ENCODE data around the gene UTP14C. TPM values are rescaled to one million over a fixed set of nuclear protein-coding genes. Genes with fewer than 3 reads are reported as not detected.

UTP14C gene
- total and polyA plus RNA-seq, 2 experiments from 2014 or later: 5.7 to 12.4 TPM

GRCh38 chr13:52010890-52011631 is 13.4 kb upstream of the UTP14C start, which contains the start of gene ATP7B:
Gene ATP7B, minus strand, starts transcription at chr13:52011450. Its CDS starts 113 bp downstream, at chr13:52011337.
- H3K4me2 ChIP-seq (ENCODE audit: unreplicated experiment): peak within 1 kb of the TSS; percentile 90
- peaks cover 9% of the 10 kb centered on the region for H3K4me1 ChIP-seq (ENCODE audit: insufficient read depth)
- H3K27me3 ChIP-seq (replicated peaks; ENCODE audit: insufficient read depth): peaks cover 22% of the 10 kb centered on the region
- TF ChIP-seq EZH2phosphoT487 (IDR thresholded peaks at IDR 0.05; ENCODE audit: insufficient read depth, low read depth) (no peak), EZH2 (IDR thresholded peaks at IDR 0.05; ENCODE audit: insufficient read depth, poor library complexity, severe bottlenecking) (peak; percentile 70)
- no peaks in the 10 kb centered on the region for H4K20me1 ChIP-seq (ENCODE audit: insufficient read depth)
- H3K79me2 ChIP-seq (ENCODE audit: insufficient read depth): peaks cover 38% of the 10 kb centered on the region
- peak within 1 kb of the TSS; percentile 95 for H3K9ac ChIP-seq
- H3F3A ChIP-seq (ENCODE audit: insufficient read depth): no peaks in the 10 kb centered on the region
- in situ Hi-C loops (cut with MboI): no loop called here
- WGBS, 2 experiments (ENCODE audit: low coverage in 1 of 2, low lambda C conversion rate in 2 of 2, missing lambda C conversion rate in 2 of 2): 6% methylated on average over 39 to 40 of the region's 46 CpGs
- no peaks in the 10 kb centered on the region for H3K9me2 ChIP-seq (ENCODE audit: insufficient read depth)
- peak within 1 kb of the TSS; percentile 94 for H3K4me3 ChIP-seq
- no peaks in the 10 kb centered on the region for H3K36me3 ChIP-seq (ENCODE audit: low read depth)
- peak within 1 kb of the TSS; percentile 97 for H2AFZ ChIP-seq
- DNase-seq: peak; percentile 42
- H3K9me3 ChIP-seq (ENCODE audit: low read depth): no peaks in the 10 kb centered on the region
- H3K27ac ChIP-seq: peak within 1 kb of the TSS; percentile 64

- 1% methylated on average over 61 to 78 of the region's 82 CpGs for WGBS, 2 experiments (ENCODE audit: low coverage in 1 of 2, low lambda C conversion rate in 2 of 2, missing lambda C conversion rate in 2 of 2)
- in situ Hi-C loops (cut with MboI): no loop called here
These were observed 12.6 kb upstream of the UTP14C start, which contains the start of gene ALG11 for GRCh38 chr13:52011632-52012511. Gene ALG11, plus strand, starts transcription at chr13:52012398. Its CDS starts 21 bp downstream, at chr13:52012419.

GRCh38 chr13:52012512-52012836 is 12.0 kb upstream of the UTP14C start:
- Histone ChIP-seq H3K79me2 (ENCODE audit: insufficient read depth) (peaks cover 51% of the 10 kb centered on the region), H3K27me3 (replicated peaks; ENCODE audit: insufficient read depth) (peaks cover 22% of the 10 kb centered on the region), H3K9me3 (ENCODE audit: low read depth) (no peaks in the 10 kb centered on the region), H3K4me3 (peak overlapping the region; percentile 94), H3K9ac (peak overlapping the region; percentile 95), H2AFZ (peak overlapping the region; percentile 89), H3K27ac (peak overlapping the region; percentile 64), H3K4me2 (ENCODE audit: unreplicated experiment) (peak overlapping the region; percentile 90), H4K20me1 (ENCODE audit: insufficient read depth) (no peaks in the 10 kb centered on the region), H3K36me3 (ENCODE audit: low read depth) (no peaks in the 10 kb centered on the region), H3F3A (ENCODE audit: insufficient read depth) (no peaks in the 10 kb centered on the region), H3K9me2 (ENCODE audit: insufficient read depth) (no peaks in the 10 kb centered on the region), H3K4me1 (ENCODE audit: insufficient read depth) (peaks cover 9% of the 10 kb centered on the region)
- DNase-seq: no peak
- TF ChIP-seq EZH2 (IDR thresholded peaks at IDR 0.05; ENCODE audit: insufficient read depth, poor library complexity, severe bottlenecking): no peak
- TF ChIP-seq EZH2phosphoT487 (IDR thresholded peaks at IDR 0.05; ENCODE audit: insufficient read depth, low read depth): no peak
- WGBS, 2 experiments (ENCODE audit: low coverage in 1 of 2, low lambda C conversion rate in 2 of 2, missing lambda C conversion rate in 2 of 2): 0 to 1% methylated on average over 8 of the region's 8 CpGs
- in situ Hi-C loops (cut with MboI): no loop called here

More at GRCh38 chr13:52011632-52012511, 12.6 kb upstream of the UTP14C start, which contains the start of gene ALG11:
- Histone ChIP-seq H3K4me3 (peak within 1 kb of the TSS; percentile 94), H3K9me2 (ENCODE audit: insufficient read depth) (no peaks in the 10 kb centered on the region), H2AFZ (peak within 1 kb of the TSS; percentile 97), H4K20me1 (ENCODE audit: insufficient read depth) (no peaks in the 10 kb centered on the region), H3K4me1 (ENCODE audit: insufficient read depth) (peaks cover 9% of the 10 kb centered on the region), H3K9me3 (ENCODE audit: low read depth) (no peaks in the 10 kb centered on the region), H3K9ac (peak within 1 kb of the TSS; percentile 95), H3K4me2 (ENCODE audit: unreplicated experiment) (peak within 1 kb of the TSS; percentile 90), H3K27ac (peak within 1 kb of the TSS; percentile 64), H3K79me2 (ENCODE audit: insufficient read depth) (peaks cover 46% of the 10 kb centered on the region), H3F3A (ENCODE audit: insufficient read depth) (no peaks in the 10 kb centered on the region), H3K36me3 (ENCODE audit: low read depth) (no peaks in the 10 kb centered on the region), H3K27me3 (replicated peaks; ENCODE audit: insufficient read depth) (peaks cover 22% of the 10 kb centered on the region)
- TF ChIP-seq EZH2phosphoT487 (IDR thresholded peaks at IDR 0.05; ENCODE audit: insufficient read depth, low read depth): no peak
- DNase-seq: peak; percentile 99

GRCh38 chr13:52016296-52016695 is 8.2 kb upstream of the UTP14C start:
- in situ Hi-C loops (cut with MboI): no loop called here

More at GRCh38 chr13:52016296-52016695, 8.2 kb upstream of the UTP14C start:
- no peaks in the 10 kb centered on the region for H3K27me3 ChIP-seq (replicated peaks; ENCODE audit: insufficient read depth)
- no peaks in the 10 kb centered on the region for H3K9me2 ChIP-seq (ENCODE audit: insufficient read depth)
- peaks cover 9% of the 10 kb centered on the region for H3K4me1 ChIP-seq (ENCODE audit: insufficient read depth)
- no peak overlapping the region for H3K4me2 ChIP-seq (ENCODE audit: unreplicated experiment)
- 79 to 85% methylated on average over 3 of the region's 3 CpGs for WGBS, 2 experiments (ENCODE audit: low coverage in 1 of 2, low lambda C conversion rate in 2 of 2, missing lambda C conversion rate in 2 of 2)
- H3K4me3 ChIP-seq: no peak overlapping the region
- no peak overlapping the region for H2AFZ ChIP-seq
- no peak for DNase-seq
- no peak overlapping the region for H3K27ac ChIP-seq
- H3F3A ChIP-seq (ENCODE audit: insufficient read depth): no peaks in the 10 kb centered on the region
- TF ChIP-seq EZH2phosphoT487 (IDR thresholded peaks at IDR 0.05; ENCODE audit: insufficient read depth, low read depth) (no peak), EZH2 (IDR thresholded peaks at IDR 0.05; ENCODE audit: insufficient read depth, poor library complexity, severe bottlenecking) (no peak)
- H3K9ac ChIP-seq: no peak overlapping the region
- peaks cover 13% of the 10 kb centered on the region for H3K36me3 ChIP-seq (ENCODE audit: low read depth)
- H3K9me3 ChIP-seq (ENCODE audit: low read depth): no peaks in the 10 kb centered on the region
- no peaks in the 10 kb centered on the region for H4K20me1 ChIP-seq (ENCODE audit: insufficient read depth)
- H3K79me2 ChIP-seq (ENCODE audit: insufficient read depth): peaks cover 66% of the 10 kb centered on the region
